MCF 10A (cell line): ENCODE results near the gene OR2A2. TPM values are rescaled to one million over a fixed set of nuclear protein-coding genes. Genes with fewer than 3 reads are reported as not detected.

ENCODE experiments used
- Bru-seq: library from RNA; stranded (reverse); fragments of 400-500 nt; gene quantifications from one replicate; lab custom pipeline; 2021; lab: Mats Ljungman, UMichigan
- BruChase-seq, 2 experiments: library from RNA; stranded (reverse); fragments of 400-500 nt; gene quantifications; one replicate each; lab custom pipeline; 2021; lab: Mats Ljungman, UMichigan
- BruUV-seq: library from RNA; stranded (reverse); fragments of 400-500 nt; replicated peaks from 2 replicates; lab custom pipeline; 2021; lab: Mats Ljungman, UMichigan
- CTCF ChIA-PET: fragments of 300-600 bp; sonication (Branson Sonifier 250); formaldehyde crosslinking; extraction: SDS; loops from one replicate; lab custom pipeline; 2021; ENCODE audit warnings: antibody characterized with exemption, inconsistent platforms; lab: Yijun Ruan, JAX
- POLR2A ChIA-PET: fragments of 300-600, 350-650 bp; sonication (Branson Sonifier 250); formaldehyde crosslinking; extraction: SDS; loops from one replicate; lab custom pipeline; 2020; ENCODE audit warnings: antibody characterized with exemption, inconsistent platforms; lab: Yijun Ruan, JAX
- DNase-seq: peaks from one replicate; pipeline ENCODE4 v3.0.0-alpha.2; 2018; ENCODE audit not compliant: unreplicated experiment
- H3K27ac Mint-ChIP-seq: one replicate; pipeline ENCODE4 v1.8.0; 2022; ENCODE audit warnings: mild to moderate bottlenecking, low read depth, mixed read lengths; ENCODE audit not compliant: unreplicated experiment
- H3K27me3 Mint-ChIP-seq: one replicate; pipeline ENCODE4 v1.8.0; 2022; ENCODE audit warnings: mixed read lengths; ENCODE audit not compliant: insufficient read depth, unreplicated experiment
- H3K36me3 Mint-ChIP-seq: one replicate; pipeline ENCODE4 v1.8.0; 2022; ENCODE audit warnings: mild to moderate bottlenecking, moderate library complexity, mixed read lengths; ENCODE audit not compliant: insufficient read depth, unreplicated experiment
- H3K4me1 Mint-ChIP-seq: one replicate; pipeline ENCODE4 v1.8.0; 2022; ENCODE audit warnings: mixed read lengths; ENCODE audit not compliant: insufficient read depth, unreplicated experiment
- H3K4me3 Mint-ChIP-seq: one replicate; pipeline ENCODE4 v1.8.0; 2022; ENCODE audit warnings: mild to moderate bottlenecking, moderate library complexity, mixed read lengths; ENCODE audit not compliant: unreplicated experiment
- H3K9me3 Mint-ChIP-seq: one replicate; pipeline ENCODE4 v1.8.0; 2022; ENCODE audit warnings: mixed read lengths; ENCODE audit not compliant: unreplicated experiment
- CTCF ChIP-seq: fragments of 200-600 bp; IDR thresholded peaks from one replicate; pipeline ENCODE4 v1.8.0; 2022; ENCODE audit warnings: antibody characterized with exemption, mild to moderate bottlenecking; ENCODE audit not compliant: unreplicated experiment
- intact Hi-C: fragments of 100-400 bp; cut with micrococcal nuclease; formaldehyde crosslinking; loops from 2 replicates; pipeline ENCODE4 v1.14.1; 2022
- long read RNA-seq: library from polyadenylated mRNA; stranded (forward); transcript quantifications from one replicate; pipeline ENCODE4 v2.0.0, GENCODE V29; 2022
- total RNA-seq: library from RNA; stranded (reverse); gene quantifications from 2 replicates; pipeline ENCODE4 v1.2.3, GENCODE V29; 2022

OR2A2 gene
- total RNA-seq (not detected in 2 replicates), Bru-seq, nascent RNA (not detected), BruChase-seq, experiment 1, labeled RNA remaining after a 6-hour chase (not detected), BruChase-seq, experiment 2, labeled RNA remaining after a 2-hour chase (not detected)
- long read RNA-seq: 0 reads

- ChIA-PET CTCF (interaction anchor here (0.6 kb wide), 1 partner anchor 9 kb away, joined by 3 read pairs; no protein-coding TSS in a partner anchor), POLR2A (no interaction called here)
- Mint-ChIP-seq H3K9me3 (no peaks in the 10 kb centered on the region), H3K27ac (no peak within 1 kb of the TSS), H3K4me3 (no peak within 1 kb of the TSS), H3K36me3 (no peaks in the 10 kb centered on the region), H3K27me3 (peaks cover 74% of the 10 kb centered on the region), H3K4me1 (no peaks in the 10 kb centered on the region)
- BruUV-seq: no TSS peak
- no peak for DNase-seq
- intact Hi-C loops: no loop called here
- TF ChIP-seq CTCF: no peak
Observed at GRCh38 chr7:144109283-144109682, at the start of gene OR2A2. Gene OR2A2, plus strand, starts transcription at chr7:144109583. Its CDS starts 0 bp downstream, at chr7:144109583.

- no peak for TF ChIP-seq CTCF
- Mint-ChIP-seq H3K4me3 (no peak overlapping the region), H3K4me1 (no peaks in the 10 kb centered on the region), H3K27me3 (peaks cover 33% of the 10 kb centered on the region), H3K9me3 (no peaks in the 10 kb centered on the region), H3K27ac (no peak overlapping the region), H3K36me3 (no peaks in the 10 kb centered on the region)
- POLR2A ChIA-PET: no interaction called here
- no peak for DNase-seq
- CTCF ChIA-PET: no interaction called here
- BruUV-seq: no TSS peak
- intact Hi-C loops: no loop called here
Observed at GRCh38 chr7:144063710-144064109, 45.7 kb upstream of the OR2A2 start.

GRCh38 chr7:144069511-144069910 is 39.9 kb upstream of the OR2A2 start, which contains the start of gene OR2A25:
Gene OR2A25, plus strand, starts transcription at chr7:144069811. Its CDS starts 4,409 bp downstream, at chr7:144074220.
- H3K9me3 Mint-ChIP-seq: no peaks in the 10 kb centered on the region
- no peak within 1 kb of the TSS for H3K4me3 Mint-ChIP-seq
- no TSS peak for BruUV-seq
- POLR2A ChIA-PET: no interaction called here
- CTCF ChIA-PET: no interaction called here
- H3K27ac Mint-ChIP-seq: no peak within 1 kb of the TSS
- DNase-seq: no peak
- intact Hi-C loops: no loop called here
- TF ChIP-seq CTCF: no peak
- no peaks in the 10 kb centered on the region for H3K4me1 Mint-ChIP-seq
- no peaks in the 10 kb centered on the region for H3K36me3 Mint-ChIP-seq
- peaks cover 43% of the 10 kb centered on the region for H3K27me3 Mint-ChIP-seq

GRCh38 chr7:144069953-144070352 is 39.4 kb upstream of the OR2A2 start:
- no peak for DNase-seq
- intact Hi-C loops: loop anchor here (5.0 kb wide), 1 partner anchor 108 kb away; no protein-coding TSS in a partner anchor
- POLR2A ChIA-PET: no interaction called here
- H3K27ac Mint-ChIP-seq: no peak overlapping the region
- peaks cover 43% of the 10 kb centered on the region for H3K27me3 Mint-ChIP-seq
- CTCF ChIA-PET: no interaction called here
- no peak for TF ChIP-seq CTCF
- H3K9me3 Mint-ChIP-seq: no peaks in the 10 kb centered on the region
- no peaks in the 10 kb centered on the region for H3K36me3 Mint-ChIP-seq
- no TSS peak for BruUV-seq
- no peak overlapping the region for H3K4me3 Mint-ChIP-seq
- H3K4me1 Mint-ChIP-seq: no peaks in the 10 kb centered on the region
